HepG2 (cell line): Measurements from ENCODE around the gene NUDT9. TPM values are rescaled to one million over a fixed set of nuclear protein-coding genes. Genes with fewer than 3 reads are reported as not detected.

Experiments used
- BHLHE40 ChIP-seq: IDR thresholded peaks from 2 replicates; pipeline ENCODE4 v1.6.1; 2011; ENCODE audit warnings: low read length, improper control_type of control experiment
- CBX5 ChIP-seq: sonication (generic); formaldehyde crosslinking; IDR thresholded peaks from 2 replicates; pipeline ENCODE4 v1.4.0; 2020; ENCODE audit warnings: missing genetic modification reagents, borderline replicate concordance
- FOXM1 ChIP-seq: sonication (generic); formaldehyde crosslinking; IDR thresholded peaks from 2 replicates; pipeline ENCODE4 v1.5.0; 2020; ENCODE audit warnings: missing genetic modification reagents
- GATAD2A ChIP-seq: IDR thresholded peaks from 2 replicates; pipeline ENCODE4 v1.6.1; 2016
- KDM6A ChIP-seq: IDR thresholded peaks from 2 replicates; pipeline ENCODE4 v1.6.1; 2016; ENCODE audit warnings: low read depth
- NONO ChIP-seq, 2 experiments: fragments of 450-650 bp in 1 of 2; sonication (generic) in 1 of 2; formaldehyde crosslinking in 1 of 2; IDR thresholded peaks in 1 of 2; conservative IDR thresholded peaks in 1 of 2; 2 replicates each; pipeline versions ENCODE4 v1.6.1 to v1.8.0; 2017 to 2022; ENCODE audit warnings: mild to moderate bottlenecking in 1 of 2, missing genetic modification reagents in 1 of 2, moderate library complexity in 1 of 2
- SRSF1 ChIP-seq: fragments of 200-400 bp; formaldehyde crosslinking; optimal IDR thresholded peaks from 2 replicates; pipeline ENCODE3; 2017; ENCODE audit warnings: mild to moderate bottlenecking, low read depth, low read length, moderate library complexity
- TARDBP ChIP-seq: sonication (generic); formaldehyde crosslinking; IDR thresholded peaks from 2 replicates; pipeline ENCODE4 v1.8.0; 2022; ENCODE audit warnings: mild to moderate bottlenecking, missing genetic modification reagents
- TCF7 ChIP-seq: sonication (generic); IDR thresholded peaks from 2 replicates; pipeline ENCODE4 v1.6.1; 2016; ENCODE audit warnings: antibody characterized with exemption, low read depth
- TOPORS ChIP-seq: sonication (generic); formaldehyde crosslinking; IDR thresholded peaks from 2 replicates; pipeline ENCODE4 v1.8.0; 2023; ENCODE audit warnings: mild to moderate bottlenecking, missing genetic modification reagents
- XBP1 ChIP-seq: sonication (generic); formaldehyde crosslinking; IDR thresholded peaks from 2 replicates; pipeline ENCODE4 v1.5.0; 2020; ENCODE audit warnings: missing genetic modification reagents
- ZNF121 ChIP-seq: sonication (generic); formaldehyde crosslinking; IDR thresholded peaks from 2 replicates; pipeline ENCODE4 v1.5.0; 2020; ENCODE audit warnings: mild to moderate bottlenecking, missing genetic modification reagents
- ZNF253 ChIP-seq: sonication (generic); formaldehyde crosslinking; IDR thresholded peaks from 2 replicates; pipeline ENCODE4 v1.8.0; 2022; ENCODE audit warnings: mild to moderate bottlenecking, missing genetic modification reagents, borderline replicate concordance
- ZNF256 ChIP-seq: sonication (generic); formaldehyde crosslinking; conservative IDR thresholded peaks from 2 replicates; pipeline ENCODE4 v1.4.0; 2020; ENCODE audit warnings: missing genetic modification reagents
- ZNF329 ChIP-seq: sonication (generic); formaldehyde crosslinking; IDR thresholded peaks from 2 replicates; pipeline ENCODE4 v1.9.0; 2021; ENCODE audit warnings: low read depth, mild to moderate bottlenecking, missing genetic modification reagents
- ZNF549 ChIP-seq: sonication (generic); formaldehyde crosslinking; IDR thresholded peaks from 2 replicates; pipeline ENCODE4 v1.5.0; 2020; ENCODE audit warnings: missing genetic modification reagents
- ZNF777 ChIP-seq: sonication (generic); formaldehyde crosslinking; IDR thresholded peaks from 2 replicates; pipeline ENCODE4 v1.4.0; 2020; ENCODE audit warnings: missing genetic modification reagents
- ZNF816 ChIP-seq: sonication (generic); formaldehyde crosslinking; IDR thresholded peaks from 2 replicates; pipeline ENCODE4 v1.8.0; 2022; ENCODE audit warnings: missing genetic modification reagents, mild to moderate bottlenecking, borderline replicate concordance
- ZNF841 ChIP-seq: sonication (generic); formaldehyde crosslinking; IDR thresholded peaks from 2 replicates; pipeline ENCODE4 v1.8.1; 2023; ENCODE audit warnings: missing genetic modification reagents, borderline replicate concordance
- polyA plus RNA-seq, 8 experiments: library from polyadenylated mRNA; depleted of rRNA in 3 of 8; stranded (reverse) in 7 of 8; unstranded in 1 of 8; fragments of >200 nt; fragmentation: Illumina TruSeq in 4 of 8; extraction: Trizol in 4 of 8; gene quantifications; 2 replicates each; pipeline versions ENCODE4 v1.2.1 to v1.2.3, GENCODE V29; 2011 to 2016; ENCODE audit warnings: low read depth in 4 of 8, missing spikeins in 1 of 8, mixed read lengths in 1 of 8; ENCODE audit not compliant: insufficient read depth in 1 of 8
- total RNA-seq, 5 experiments: library from RNA; depleted of rRNA; stranded (reverse); fragments of >200 nt; fragmentation: Illumina TruSeq; extraction: Trizol; gene quantifications; 2 replicates each; pipeline ENCODE4 v1.2.3, GENCODE V29; 2016; ENCODE audit warnings: low read depth in 1 of 5
- TF ChIP-seq, protein P1 (sequence below): sonication (generic); formaldehyde crosslinking; IDR thresholded peaks from 2 replicates; pipeline ENCODE4 v1.5.0; 2020; ENCODE audit warnings: missing genetic modification reagents, mild to moderate bottlenecking, borderline replicate concordance
- TF ChIP-seq, protein P2 (sequence below): sonication (generic); formaldehyde crosslinking; IDR thresholded peaks from 2 replicates; pipeline ENCODE4 v1.4.0; 2020; ENCODE audit warnings: missing genetic modification reagents, borderline replicate concordance
- TF ChIP-seq, protein P3 (sequence below): sonication (generic); formaldehyde crosslinking; IDR thresholded peaks from 2 replicates; pipeline ENCODE4 v1.5.1; 2020; ENCODE audit warnings: mild to moderate bottlenecking, moderate library complexity, missing genetic modification reagents
- TF ChIP-seq, protein P4 (sequence below): IDR thresholded peaks from 2 replicates; pipeline ENCODE4 v1.6.1; 2012; ENCODE audit warnings: low read length, improper control_type of control experiment

Gene NUDT9
- total and polyA plus RNA-seq, 2 of the 13 experiments (the other 11 are each of a cell fraction or from before 2014, with no cell fraction given): 10.4 to 12.3 TPM

DNA sequence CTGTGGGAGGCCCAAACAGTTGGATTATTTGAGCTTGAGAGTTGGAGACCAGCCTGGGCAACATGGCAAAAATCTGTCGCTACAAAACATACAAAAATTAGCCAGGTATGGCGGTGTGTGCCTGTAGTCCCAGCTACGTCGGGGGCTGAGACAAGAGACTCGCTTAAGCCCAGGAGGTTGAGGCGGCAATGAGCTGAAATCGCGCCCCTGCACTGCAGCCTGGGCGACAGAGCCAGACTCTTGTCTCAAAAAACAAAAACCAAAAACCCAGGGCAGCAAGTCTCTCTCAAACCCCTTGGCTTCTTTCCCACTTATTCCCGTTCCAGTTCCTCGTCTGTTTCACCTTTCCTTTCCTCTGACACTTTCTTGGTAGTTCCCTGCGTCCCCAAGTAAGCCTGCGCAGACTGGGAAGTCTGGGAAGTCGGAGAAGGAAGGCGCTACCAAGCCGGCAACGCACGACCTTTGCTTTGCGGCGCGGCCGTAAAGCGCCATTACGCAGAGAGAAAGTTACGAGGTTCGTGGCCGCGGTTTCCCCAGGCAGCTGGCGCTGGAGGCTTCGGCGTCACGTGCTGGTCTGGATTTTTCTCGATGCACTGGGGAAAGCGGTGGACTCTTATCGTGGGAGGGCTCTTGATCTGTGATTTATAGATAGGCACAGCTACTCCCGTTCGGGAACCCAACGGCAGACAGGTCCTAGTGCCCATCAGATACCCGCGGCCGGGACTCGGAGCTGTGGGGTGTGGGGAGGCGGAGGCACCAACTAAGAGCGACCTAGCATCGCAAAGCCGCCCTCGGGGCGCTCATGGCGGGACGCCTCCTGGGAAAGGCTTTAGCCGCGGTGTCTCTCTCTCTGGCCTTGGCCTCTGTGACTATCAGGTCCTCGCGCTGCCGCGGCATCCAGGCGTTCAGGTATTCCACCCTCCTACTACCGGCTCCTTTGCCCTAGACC is at the start of gene NUDT9 (continued):
- TF ChIP-seq FOXM1 (CRISPR knock-in tag) (no peak), BHLHE40 (peak; percentile 82), ZNF777 (peak; percentile 44), KDM6A (no peak), ZNF329 (CRISPR knock-in tag) (no peak), ZNF841 (no peak), XBP1 (no peak), GATAD2A (CRISPR knock-in tag) (peak; percentile 60), SRSF1 (peak; percentile 52), TCF7 (no peak), NONO (IDR thresholded peaks at IDR 0.05) (no peak), NONO (CRISPR knock-in tag; conservative IDR thresholded peaks at IDR 0.05) (peak; percentile 90), ZNF256 (peak; percentile 89; the same call in 1 of the 2 replicates), ZNF253 (CRISPR knock-in tag) (peak; percentile 80; the same call in 1 of the 2 replicates), ZNF816 (CRISPR knock-in tag) (no peak; the same call in 1 of the 2 replicates), TOPORS (CRISPR knock-in tag) (no peak; the same call in 1 of the 2 replicates), ZNF121 (CRISPR knock-in tag) (no peak), TARDBP (CRISPR knock-in tag) (peak; percentile 72; the same call in 1 of the 2 replicates), CBX5 (CRISPR knock-in tag) (0 out of 2 replicates have a peak, but pooled peaks have one; percentile 21), ZNF549 (CRISPR knock-in tag) (no peak)
- TF ChIP-seq, protein P1, sequence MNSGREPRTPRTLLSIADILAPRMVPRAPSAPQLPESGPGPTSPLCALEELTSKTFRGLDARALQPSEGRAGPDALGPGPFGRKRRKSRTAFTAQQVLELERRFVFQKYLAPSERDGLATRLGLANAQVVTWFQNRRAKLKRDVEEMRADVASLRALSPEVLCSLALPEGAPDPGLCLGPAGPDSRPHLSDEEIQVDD (CRISPR knock-in tag): 0 out of 2 replicates have a peak, but pooled peaks have one; percentile 74
- TF ChIP-seq, protein P2, sequence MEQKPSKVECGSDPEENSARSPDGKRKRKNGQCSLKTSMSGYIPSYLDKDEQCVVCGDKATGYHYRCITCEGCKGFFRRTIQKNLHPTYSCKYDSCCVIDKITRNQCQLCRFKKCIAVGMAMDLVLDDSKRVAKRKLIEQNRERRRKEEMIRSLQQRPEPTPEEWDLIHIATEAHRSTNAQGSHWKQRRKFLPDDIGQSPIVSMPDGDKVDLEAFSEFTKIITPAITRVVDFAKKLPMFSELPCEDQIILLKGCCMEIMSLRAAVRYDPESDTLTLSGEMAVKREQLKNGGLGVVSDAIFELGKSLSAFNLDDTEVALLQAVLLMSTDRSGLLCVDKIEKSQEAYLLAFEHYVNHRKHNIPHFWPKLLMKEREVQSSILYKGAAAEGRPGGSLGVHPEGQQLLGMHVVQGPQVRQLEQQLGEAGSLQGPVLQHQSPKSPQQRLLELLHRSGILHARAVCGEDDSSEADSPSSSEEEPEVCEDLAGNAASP (CRISPR knock-in tag): 0 out of 2 replicates have a peak, but pooled peaks have one; percentile 48
- TF ChIP-seq, protein P3, sequence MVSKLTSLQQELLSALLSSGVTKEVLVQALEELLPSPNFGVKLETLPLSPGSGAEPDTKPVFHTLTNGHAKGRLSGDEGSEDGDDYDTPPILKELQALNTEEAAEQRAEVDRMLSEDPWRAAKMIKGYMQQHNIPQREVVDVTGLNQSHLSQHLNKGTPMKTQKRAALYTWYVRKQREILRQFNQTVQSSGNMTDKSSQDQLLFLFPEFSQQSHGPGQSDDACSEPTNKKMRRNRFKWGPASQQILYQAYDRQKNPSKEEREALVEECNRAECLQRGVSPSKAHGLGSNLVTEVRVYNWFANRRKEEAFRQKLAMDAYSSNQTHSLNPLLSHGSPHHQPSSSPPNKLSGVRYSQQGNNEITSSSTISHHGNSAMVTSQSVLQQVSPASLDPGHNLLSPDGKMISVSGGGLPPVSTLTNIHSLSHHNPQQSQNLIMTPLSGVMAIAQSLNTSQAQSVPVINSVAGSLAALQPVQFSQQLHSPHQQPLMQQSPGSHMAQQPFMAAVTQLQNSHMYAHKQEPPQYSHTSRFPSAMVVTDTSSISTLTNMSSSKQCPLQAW (CRISPR knock-in tag): peak; percentile 87
- TF ChIP-seq, protein P4, sequence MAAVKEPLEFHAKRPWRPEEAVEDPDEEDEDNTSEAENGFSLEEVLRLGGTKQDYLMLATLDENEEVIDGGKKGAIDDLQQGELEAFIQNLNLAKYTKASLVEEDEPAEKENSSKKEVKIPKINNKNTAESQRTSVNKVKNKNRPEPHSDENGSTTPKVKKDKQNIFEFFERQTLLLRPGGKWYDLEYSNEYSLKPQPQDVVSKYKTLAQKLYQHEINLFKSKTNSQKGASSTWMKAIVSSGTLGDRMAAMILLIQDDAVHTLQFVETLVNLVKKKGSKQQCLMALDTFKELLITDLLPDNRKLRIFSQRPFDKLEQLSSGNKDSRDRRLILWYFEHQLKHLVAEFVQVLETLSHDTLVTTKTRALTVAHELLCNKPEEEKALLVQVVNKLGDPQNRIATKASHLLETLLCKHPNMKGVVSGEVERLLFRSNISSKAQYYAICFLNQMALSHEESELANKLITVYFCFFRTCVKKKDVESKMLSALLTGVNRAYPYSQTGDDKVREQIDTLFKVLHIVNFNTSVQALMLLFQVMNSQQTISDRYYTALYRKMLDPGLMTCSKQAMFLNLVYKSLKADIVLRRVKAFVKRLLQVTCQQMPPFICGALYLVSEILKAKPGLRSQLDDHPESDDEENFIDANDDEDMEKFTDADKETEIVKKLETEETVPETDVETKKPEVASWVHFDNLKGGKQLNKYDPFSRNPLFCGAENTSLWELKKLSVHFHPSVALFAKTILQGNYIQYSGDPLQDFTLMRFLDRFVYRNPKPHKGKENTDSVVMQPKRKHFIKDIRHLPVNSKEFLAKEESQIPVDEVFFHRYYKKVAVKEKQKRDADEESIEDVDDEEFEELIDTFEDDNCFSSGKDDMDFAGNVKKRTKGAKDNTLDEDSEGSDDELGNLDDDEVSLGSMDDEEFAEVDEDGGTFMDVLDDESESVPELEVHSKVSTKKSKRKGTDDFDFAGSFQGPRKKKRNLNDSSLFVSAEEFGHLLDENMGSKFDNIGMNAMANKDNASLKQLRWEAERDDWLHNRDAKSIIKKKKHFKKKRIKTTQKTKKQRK: no peak
